ENCODE measurements around the gene CCDC107. TPM values are rescaled to one million over a fixed set of nuclear protein-coding genes. Genes with fewer than 3 reads are reported as not detected.

Gene CCDC107
- total RNA-seq, 1 experiment from 2014 or later, result 11.8 TPM

- H3K27ac Mint-ChIP-seq (ENCODE audit: unreplicated experiment), result no peak within 1 kb of the TSS
- POLR2A ChIA-PET, result no interaction called here
Observed at GRCh38 chr9:35650341-35651158, 7.5 kb upstream of the CCDC107 start, which contains the start of gene SIT1. TSS of gene SIT1 (minus strand) at chr9:35650931. CDS start at chr9:35650853, 78 bp downstream.

DNA sequence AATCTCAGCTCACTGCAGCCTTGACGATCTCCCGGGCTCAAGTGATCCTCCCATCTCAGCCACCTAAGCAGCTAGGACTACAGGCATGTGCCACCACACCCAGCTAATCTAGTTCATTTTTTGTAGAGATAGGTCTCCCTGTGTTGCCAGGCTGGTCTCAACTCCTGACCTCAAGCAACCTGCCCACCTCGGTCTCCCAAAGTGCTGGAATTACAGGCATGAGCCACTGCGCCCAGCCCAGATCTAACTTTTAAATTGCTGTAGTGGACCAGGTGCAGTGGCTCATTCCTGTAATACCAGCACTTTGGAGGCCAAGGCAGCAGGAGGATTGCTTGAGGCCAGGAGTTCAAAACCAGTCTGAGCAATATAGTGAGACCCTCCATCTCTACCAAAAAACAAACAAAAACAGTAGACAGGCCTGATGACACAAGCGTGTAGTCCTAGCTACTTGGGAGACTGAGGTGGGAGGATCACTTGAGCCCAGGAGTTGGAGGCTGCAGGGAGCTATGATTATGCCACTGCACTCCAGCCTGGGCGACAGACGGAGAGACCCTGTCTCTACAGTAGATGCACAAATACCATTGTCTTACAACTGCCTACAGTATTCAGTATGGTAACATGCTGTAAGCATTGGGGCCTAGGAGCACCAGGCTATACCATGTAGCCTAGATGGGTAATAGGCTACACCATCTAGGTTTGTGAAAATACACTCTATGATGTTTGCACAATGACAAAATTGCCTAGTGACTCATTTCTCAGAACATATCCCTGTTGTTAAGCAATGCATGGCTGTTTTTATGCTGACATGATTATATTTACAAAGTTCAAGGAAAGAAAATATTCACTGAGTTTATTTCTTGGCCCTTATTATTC is 5.9 kb upstream of the CCDC107 start:
- Histone ChIP-seq H3K9me3 (no peaks in the 10 kb centered on the region), H3K27me3 (replicated peaks; ENCODE audit: control insufficient read depth, insufficient read depth, low read length) (no peaks in the 10 kb centered on the region), H3K36me3 (ENCODE audit: control insufficient read depth, insufficient read depth, low read length) (no peaks in the 10 kb centered on the region), H3K4me1 (peaks cover 9% of the 10 kb centered on the region; the same call in 1 of the 2 replicates), H3K4me3 (ENCODE audit: low read depth, low read length) (no peak overlapping the region)
- TF ChIP-seq, protein P1, sequence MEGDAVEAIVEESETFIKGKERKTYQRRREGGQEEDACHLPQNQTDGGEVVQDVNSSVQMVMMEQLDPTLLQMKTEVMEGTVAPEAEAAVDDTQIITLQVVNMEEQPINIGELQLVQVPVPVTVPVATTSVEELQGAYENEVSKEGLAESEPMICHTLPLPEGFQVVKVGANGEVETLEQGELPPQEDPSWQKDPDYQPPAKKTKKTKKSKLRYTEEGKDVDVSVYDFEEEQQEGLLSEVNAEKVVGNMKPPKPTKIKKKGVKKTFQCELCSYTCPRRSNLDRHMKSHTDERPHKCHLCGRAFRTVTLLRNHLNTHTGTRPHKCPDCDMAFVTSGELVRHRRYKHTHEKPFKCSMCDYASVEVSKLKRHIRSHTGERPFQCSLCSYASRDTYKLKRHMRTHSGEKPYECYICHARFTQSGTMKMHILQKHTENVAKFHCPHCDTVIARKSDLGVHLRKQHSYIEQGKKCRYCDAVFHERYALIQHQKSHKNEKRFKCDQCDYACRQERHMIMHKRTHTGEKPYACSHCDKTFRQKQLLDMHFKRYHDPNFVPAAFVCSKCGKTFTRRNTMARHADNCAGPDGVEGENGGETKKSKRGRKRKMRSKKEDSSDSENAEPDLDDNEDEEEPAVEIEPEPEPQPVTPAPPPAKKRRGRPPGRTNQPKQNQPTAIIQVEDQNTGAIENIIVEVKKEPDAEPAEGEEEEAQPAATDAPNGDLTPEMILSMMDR (IDR thresholded peaks at IDR 0.05; ENCODE audit: insufficient read depth in 1 of 2, low read depth in 1 of 2, low read length in 1 of 2, severe bottlenecking in 1 of 2, unreplicated experiment in 1 of 2), result no peak
- Mint-ChIP-seq H3K27me3 (ENCODE audit: insufficient read depth, unreplicated experiment) (no peaks in the 10 kb centered on the region), H3K4me1 (ENCODE audit: low read depth, unreplicated experiment) (peaks cover 9% of the 10 kb centered on the region), H3K9me3 (ENCODE audit: unreplicated experiment) (no peaks in the 10 kb centered on the region), H3K36me3 (ENCODE audit: insufficient read depth, unreplicated experiment) (peaks cover under 1% of the 10 kb centered on the region), H3K27ac (ENCODE audit: unreplicated experiment) (no peak overlapping the region), H3K4me3 (ENCODE audit: unreplicated experiment) (no peak overlapping the region)
- CTCF ChIA-PET, result no interaction called here
- POLR2A ChIA-PET, result no interaction called here
- no TSS peak for BruUV-seq (replicated peaks)
- no peak for DNase-seq
- intact Hi-C loops (cut with micrococcal nuclease; ENCODE audit: unreplicated experiment), result no loop called here

More at GRCh38 chr9:35650341-35651158, 7.5 kb upstream of the CCDC107 start, which contains the start of gene SIT1:
- Histone ChIP-seq H3K4me3 (ENCODE audit: low read depth, low read length) (no peak within 1 kb of the TSS), H3K9me3 (no peaks in the 10 kb centered on the region), H3K27me3 (replicated peaks; ENCODE audit: control insufficient read depth, insufficient read depth, low read length) (no peaks in the 10 kb centered on the region), H3K4me1 (peaks cover 5% of the 10 kb centered on the region; the same call in 1 of the 2 replicates), H3K36me3 (ENCODE audit: control insufficient read depth, insufficient read depth, low read length) (no peaks in the 10 kb centered on the region)
- Mint-ChIP-seq H3K9me3 (ENCODE audit: unreplicated experiment) (no peaks in the 10 kb centered on the region), H3K36me3 (ENCODE audit: insufficient read depth, unreplicated experiment) (peaks cover 7% of the 10 kb centered on the region), H3K4me3 (ENCODE audit: unreplicated experiment) (no peak within 1 kb of the TSS), H3K4me1 (ENCODE audit: low read depth, unreplicated experiment) (peaks cover 10% of the 10 kb centered on the region), H3K27me3 (ENCODE audit: insufficient read depth, unreplicated experiment) (no peaks in the 10 kb centered on the region)
- BruUV-seq (replicated peaks), result no TSS peak
- CTCF ChIA-PET, result interaction anchor here (1.2 kb wide), 1 partner anchor 7 kb away, joined by 3 read pairs; the partner anchor contains the start of genes CCDC107 and RMRP
- TF ChIP-seq, protein P1 (IDR thresholded peaks at IDR 0.05; ENCODE audit: insufficient read depth in 1 of 2, low read depth in 1 of 2, low read length in 1 of 2, severe bottlenecking in 1 of 2, unreplicated experiment in 1 of 2), result no peak
- intact Hi-C loops (cut with micrococcal nuclease; ENCODE audit: unreplicated experiment), result no loop called here
- no peak for DNase-seq

GRCh38 chr9:35652829-35653209 is 5.3 kb upstream of the CCDC107 start:
- Histone ChIP-seq H3K36me3 (ENCODE audit: control insufficient read depth, insufficient read depth, low read length) (no peaks in the 10 kb centered on the region), H3K9me3 (no peaks in the 10 kb centered on the region), H3K4me3 (ENCODE audit: low read depth, low read length) (no peak overlapping the region), H3K27me3 (replicated peaks; ENCODE audit: control insufficient read depth, insufficient read depth, low read length) (no peaks in the 10 kb centered on the region), H3K4me1 (peaks cover 10% of the 10 kb centered on the region; the same call in 1 of the 2 replicates)
- no peak overlapping the region for H3K27ac Mint-ChIP-seq (ENCODE audit: unreplicated experiment)
- peaks cover under 1% of the 10 kb centered on the region for H3K27me3 Mint-ChIP-seq (ENCODE audit: insufficient read depth, unreplicated experiment)
- ChIA-PET CTCF (interaction anchor here (0.7 kb wide), 1 partner anchor 161 kb away, joined by 3 read pairs; no protein-coding TSS in a partner anchor), POLR2A (no interaction called here)
- BruUV-seq (replicated peaks), result no TSS peak
- intact Hi-C loops (cut with micrococcal nuclease; ENCODE audit: unreplicated experiment), result no loop called here
- H3K4me1 Mint-ChIP-seq (ENCODE audit: low read depth, unreplicated experiment), result peaks cover 3% of the 10 kb centered on the region
- H3K36me3 Mint-ChIP-seq (ENCODE audit: insufficient read depth, unreplicated experiment), result peaks cover 7% of the 10 kb centered on the region
- no peak for DNase-seq
- H3K4me3 Mint-ChIP-seq (ENCODE audit: unreplicated experiment), result no peak overlapping the region
- TF ChIP-seq, protein P1 (IDR thresholded peaks at IDR 0.05; ENCODE audit: insufficient read depth in 1 of 2, low read depth in 1 of 2, low read length in 1 of 2, severe bottlenecking in 1 of 2, unreplicated experiment in 1 of 2), result no peak
- H3K9me3 Mint-ChIP-seq (ENCODE audit: unreplicated experiment), result no peaks in the 10 kb centered on the region

Measured in Caco-2 (cell line).